ENCODE results near the gene PLA2G3. TPM values are rescaled to one million over a fixed set of nuclear protein-coding genes. Genes with fewer than 3 reads are reported as not detected.

PLA2G3 gene
- total RNA-seq, 2 donors from 2014 or later = not detected

- DNase-seq (ENCODE audit: low spot score) = peak; percentile 73
- H3K9me3 ChIP-seq = no peaks in the 10 kb centered on the region
- H3K4me1 ChIP-seq = peaks cover 0 to 51% of the 10 kb centered on the region in 2 donors
- no peak for TF ChIP-seq CTCF (IDR thresholded peaks at IDR 0.05)
- H3K4me3 ChIP-seq = peak within 1 kb of the TSS; percentile 56 to 58
- no peaks in the 10 kb centered on the region for H3K27me3 ChIP-seq
- no peaks in the 10 kb centered on the region for H3K36me3 ChIP-seq
- peak within 1 kb of the TSS; percentile 83 to 95 for H3K27ac ChIP-seq
These were observed 17.6 kb downstream of the PLA2G3 start, which contains the start of gene INPP5J for GRCh38 chr22:31122532-31123291. Gene INPP5J, plus strand, starts transcription at chr22:31122966. Its CDS starts 49 bp downstream, at chr22:31123015.

- Histone ChIP-seq H3K4me3 (peak overlapping the region in 1 of 2 donors; percentile 58), H3K9me3 (no peaks in the 10 kb centered on the region), H3K27me3 (no peaks in the 10 kb centered on the region), H3K36me3 (no peaks in the 10 kb centered on the region), H3K27ac (peak overlapping the region; percentile 83 to 95), H3K4me1 (peaks cover 0 to 51% of the 10 kb centered on the region in 2 donors)
- no peak for DNase-seq (ENCODE audit: low spot score)
- no peak for TF ChIP-seq CTCF (IDR thresholded peaks at IDR 0.05)
These were observed 18.1 kb downstream of the PLA2G3 start for GRCh38 chr22:31122196-31122531.

- Histone ChIP-seq H3K27me3 (no peaks in the 10 kb centered on the region), H3K9me3 (no peaks in the 10 kb centered on the region), H3K36me3 (no peaks in the 10 kb centered on the region), H3K4me1 (peaks cover 0 to 51% of the 10 kb centered on the region in 2 donors), H3K27ac (peak overlapping the region; percentile 83 to 95), H3K4me3 (no peak overlapping the region)
- no peak for TF ChIP-seq CTCF (IDR thresholded peaks at IDR 0.05)
- no peak for DNase-seq (ENCODE audit: low spot score)
These were observed 18.9 kb downstream of the PLA2G3 start for GRCh38 chr22:31121403-31121802.

GRCh38 chr22:31120642-31121041 is 19.7 kb downstream of the PLA2G3 start:
- Histone ChIP-seq H3K36me3 (no peaks in the 10 kb centered on the region), H3K9me3 (no peaks in the 10 kb centered on the region), H3K27ac (peak overlapping the region; percentile 86 to 95), H3K27me3 (no peaks in the 10 kb centered on the region), H3K4me1 (peaks cover 0 to 51% of the 10 kb centered on the region in 2 donors), H3K4me3 (no peak overlapping the region)
- TF ChIP-seq CTCF (IDR thresholded peaks at IDR 0.05) = no peak
- DNase-seq (ENCODE audit: low spot score) = no peak

GRCh38 chr22:31120230-31120629 is 20.1 kb downstream of the PLA2G3 start:
- Histone ChIP-seq H3K4me1 (peaks cover 0 to 51% of the 10 kb centered on the region in 2 donors), H3K27ac (peak overlapping the region; percentile 86 to 95), H3K4me3 (no peak overlapping the region), H3K36me3 (no peaks in the 10 kb centered on the region), H3K9me3 (no peaks in the 10 kb centered on the region), H3K27me3 (no peaks in the 10 kb centered on the region)
- no peak for DNase-seq (ENCODE audit: low spot score)
- TF ChIP-seq CTCF (IDR thresholded peaks at IDR 0.05) = no peak
